GM10266 (cell line): ENCODE data around the gene ADAM17.

ENCODE experiments used
- DNase-seq: peaks from one replicate; pipeline ENCODE4 v3.0.0; 2012; ENCODE audit errors: extremely low spot score
- TF ChIP-seq, protein P1 (sequence below): IDR thresholded peaks from 2 replicates; pipeline ENCODE4 v1.5.1; 2012; ENCODE audit warnings: mild to moderate bottlenecking, low read depth; ENCODE audit not compliant: control insufficient read depth, insufficient read depth; ENCODE audit errors: missing control alignments

The ADAM17 gene

DNA sequence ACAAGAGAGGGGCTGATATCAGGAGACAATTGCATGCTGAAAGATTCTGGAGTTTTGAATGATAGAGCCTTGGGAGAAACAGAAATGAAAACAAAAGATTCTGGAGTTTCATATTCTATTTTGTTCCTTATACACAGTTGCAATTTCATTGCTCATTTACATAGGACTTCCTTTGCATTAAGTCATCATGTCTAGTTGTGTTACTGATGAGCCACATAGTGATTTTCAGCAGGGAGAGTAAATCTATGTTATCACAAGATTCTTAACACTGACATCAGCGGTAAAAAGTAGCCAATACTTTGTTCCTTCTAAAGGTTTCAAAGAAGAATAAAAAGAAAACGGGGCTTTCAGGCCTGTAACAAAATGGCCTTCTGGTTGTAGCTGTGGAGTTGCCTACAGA is 7.1 kb downstream of the ADAM17 start:
- peak; percentile 54 for DNase-seq
- TF ChIP-seq, protein P1, sequence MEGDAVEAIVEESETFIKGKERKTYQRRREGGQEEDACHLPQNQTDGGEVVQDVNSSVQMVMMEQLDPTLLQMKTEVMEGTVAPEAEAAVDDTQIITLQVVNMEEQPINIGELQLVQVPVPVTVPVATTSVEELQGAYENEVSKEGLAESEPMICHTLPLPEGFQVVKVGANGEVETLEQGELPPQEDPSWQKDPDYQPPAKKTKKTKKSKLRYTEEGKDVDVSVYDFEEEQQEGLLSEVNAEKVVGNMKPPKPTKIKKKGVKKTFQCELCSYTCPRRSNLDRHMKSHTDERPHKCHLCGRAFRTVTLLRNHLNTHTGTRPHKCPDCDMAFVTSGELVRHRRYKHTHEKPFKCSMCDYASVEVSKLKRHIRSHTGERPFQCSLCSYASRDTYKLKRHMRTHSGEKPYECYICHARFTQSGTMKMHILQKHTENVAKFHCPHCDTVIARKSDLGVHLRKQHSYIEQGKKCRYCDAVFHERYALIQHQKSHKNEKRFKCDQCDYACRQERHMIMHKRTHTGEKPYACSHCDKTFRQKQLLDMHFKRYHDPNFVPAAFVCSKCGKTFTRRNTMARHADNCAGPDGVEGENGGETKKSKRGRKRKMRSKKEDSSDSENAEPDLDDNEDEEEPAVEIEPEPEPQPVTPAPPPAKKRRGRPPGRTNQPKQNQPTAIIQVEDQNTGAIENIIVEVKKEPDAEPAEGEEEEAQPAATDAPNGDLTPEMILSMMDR: no peak

DNA sequence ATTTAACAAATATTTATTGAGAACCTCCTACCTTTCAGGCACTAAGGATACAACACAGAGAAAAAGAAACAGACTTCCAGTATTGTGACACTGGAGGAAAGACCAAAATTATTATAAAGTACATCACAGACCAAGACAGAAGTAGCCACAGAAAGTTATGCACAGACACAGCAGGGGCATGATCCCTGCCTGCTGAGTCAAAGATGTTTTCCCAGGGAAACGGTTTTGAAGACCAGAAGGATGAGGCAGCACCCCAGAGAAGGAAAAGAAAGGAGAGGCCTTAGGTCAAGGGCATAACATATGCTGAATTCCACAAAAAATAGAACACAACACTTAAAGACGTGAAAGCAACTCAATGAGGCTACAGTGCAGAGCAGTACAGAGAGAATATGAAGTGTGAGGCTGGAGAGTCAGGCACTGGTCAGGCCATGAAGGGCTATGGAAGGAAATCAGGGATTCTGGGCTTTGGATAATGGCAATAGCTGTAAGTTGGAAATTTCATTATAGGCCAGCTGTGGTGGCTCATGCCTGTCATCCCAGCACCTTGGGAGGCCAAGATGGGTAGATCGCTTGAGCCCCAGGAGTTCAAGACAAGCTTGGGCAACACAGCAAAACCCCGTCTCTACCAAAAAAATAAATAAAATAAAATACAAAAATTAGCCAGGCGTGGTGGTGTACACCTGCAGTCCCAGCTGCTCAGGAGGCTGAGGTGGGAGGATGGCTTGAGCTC is 8.2 kb downstream of the ADAM17 start:
- TF ChIP-seq, protein P1: no peak
- no peak for DNase-seq

DNA sequence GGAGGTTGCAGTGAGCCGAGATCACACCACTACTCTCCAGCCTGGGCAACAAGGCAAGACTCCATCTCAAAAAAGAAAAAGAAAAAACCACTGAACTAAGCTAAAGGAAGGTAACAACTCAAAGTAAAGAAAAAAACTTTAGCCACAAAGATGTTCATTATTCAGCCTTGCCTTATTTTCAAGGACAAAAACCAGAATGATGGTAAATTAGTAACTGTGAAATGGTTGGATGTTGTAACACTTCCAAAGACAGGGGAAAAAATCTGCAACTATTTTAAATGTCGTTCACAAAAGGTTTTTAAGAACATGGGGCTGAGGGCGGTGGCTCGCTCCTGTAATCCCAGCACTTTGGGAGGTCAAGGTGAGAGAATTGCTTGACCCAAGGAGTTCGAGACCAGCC is 10.1 kb downstream of the ADAM17 start:
- TF ChIP-seq, protein P1: no peak
- no peak for DNase-seq

DNA sequence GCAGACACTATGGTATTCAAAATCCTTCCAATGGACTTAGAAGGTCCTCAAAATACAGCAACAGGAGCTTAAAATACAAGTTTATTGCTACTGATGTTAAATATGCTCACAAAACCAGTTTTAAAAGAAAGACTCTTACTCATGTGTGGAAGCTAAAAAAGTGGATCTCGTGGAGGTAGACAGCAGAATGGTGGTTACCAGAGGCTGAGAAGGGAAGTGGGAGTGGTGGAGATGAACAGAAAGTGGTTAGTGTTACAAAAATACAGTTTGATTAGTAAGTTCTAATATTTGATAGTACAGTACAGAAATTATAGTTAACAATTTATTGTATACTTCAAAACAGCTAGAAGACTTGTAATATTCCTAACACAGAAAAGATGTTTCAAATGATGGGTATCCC is 12.1 kb downstream of the ADAM17 start:
- TF ChIP-seq, protein P1: no peak
- DNase-seq: no peak

DNA sequence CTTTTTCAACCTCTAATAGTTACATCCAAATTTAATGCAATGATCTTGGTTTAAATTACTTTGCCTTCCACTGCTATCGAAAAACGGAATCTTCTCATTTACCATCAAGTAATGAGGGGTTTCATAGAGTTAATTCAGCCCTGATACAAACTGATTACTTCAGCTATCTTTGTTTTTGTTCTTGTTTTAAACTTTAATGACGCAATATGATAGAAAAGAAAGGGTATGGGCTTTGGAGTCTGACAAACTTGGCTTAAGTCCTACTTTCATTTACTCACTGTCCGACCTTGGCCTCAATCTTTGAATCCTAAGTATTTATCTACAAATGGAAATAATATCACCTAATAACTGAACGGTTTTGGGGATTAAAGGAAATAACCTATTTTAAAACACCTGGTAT is 16.1 kb downstream of the ADAM17 start:
- TF ChIP-seq, protein P1: no peak
- no peak for DNase-seq

DNA sequence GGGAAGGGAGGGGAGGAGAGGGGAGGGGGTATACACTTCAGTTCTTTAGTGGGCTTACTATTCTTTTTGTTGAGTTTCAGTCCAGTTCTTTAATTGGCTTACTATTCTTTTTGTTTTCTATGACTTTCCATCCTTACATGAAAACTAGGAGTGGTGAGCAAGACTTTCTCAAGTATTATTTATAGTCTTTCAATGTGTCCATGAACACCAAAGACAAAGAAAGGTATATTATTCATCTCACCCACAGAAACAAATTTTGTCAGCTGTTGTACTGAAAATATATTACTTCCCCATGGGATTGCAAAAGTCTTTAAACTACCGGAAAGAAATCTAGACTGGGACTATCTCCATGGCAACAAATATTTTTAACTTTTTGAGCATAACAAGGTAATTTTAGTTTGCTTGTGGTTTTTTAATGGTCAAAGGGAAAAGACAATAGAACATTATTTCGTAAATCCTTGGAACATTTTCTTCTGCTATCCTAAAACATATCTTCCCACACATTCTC is 17.6 kb downstream of the ADAM17 start:
- DNase-seq: peak; percentile 18
- TF ChIP-seq, protein P1: no peak

DNA sequence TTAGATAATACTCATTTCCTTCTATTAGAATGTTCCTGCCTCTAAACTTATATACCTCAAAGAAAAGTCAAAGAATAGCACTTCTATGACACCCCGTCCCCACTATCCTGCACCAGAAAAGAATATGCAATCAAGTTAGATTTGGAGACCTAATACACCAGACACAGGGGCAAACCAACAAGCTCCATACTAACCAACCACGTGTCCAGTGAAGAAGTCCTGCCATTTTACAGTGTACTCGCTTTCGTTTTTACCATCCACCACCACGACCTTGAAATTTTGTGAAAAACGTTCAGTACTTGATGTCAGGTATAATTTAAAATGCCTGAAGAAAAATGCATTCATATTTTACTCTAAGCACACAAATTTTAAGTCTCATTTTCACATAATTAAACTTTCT is 19.1 kb downstream of the ADAM17 start:
- TF ChIP-seq, protein P1: no peak
- no peak for DNase-seq
